Measurements from ENCODE around the gene MZB1. TPM values are rescaled to one million over a fixed set of nuclear protein-coding genes. Genes with fewer than 3 reads are reported as not detected.
A peak's percentile ranks its signal among the peaks of the same experiment; 100 is the strongest.

MZB1 gene
- total and polyA plus RNA-seq, 2 of the 13 experiments (the other 11 are each of a cell fraction or from before 2014, with no cell fraction given) = 0.31 to 0.40 TPM

DNA sequence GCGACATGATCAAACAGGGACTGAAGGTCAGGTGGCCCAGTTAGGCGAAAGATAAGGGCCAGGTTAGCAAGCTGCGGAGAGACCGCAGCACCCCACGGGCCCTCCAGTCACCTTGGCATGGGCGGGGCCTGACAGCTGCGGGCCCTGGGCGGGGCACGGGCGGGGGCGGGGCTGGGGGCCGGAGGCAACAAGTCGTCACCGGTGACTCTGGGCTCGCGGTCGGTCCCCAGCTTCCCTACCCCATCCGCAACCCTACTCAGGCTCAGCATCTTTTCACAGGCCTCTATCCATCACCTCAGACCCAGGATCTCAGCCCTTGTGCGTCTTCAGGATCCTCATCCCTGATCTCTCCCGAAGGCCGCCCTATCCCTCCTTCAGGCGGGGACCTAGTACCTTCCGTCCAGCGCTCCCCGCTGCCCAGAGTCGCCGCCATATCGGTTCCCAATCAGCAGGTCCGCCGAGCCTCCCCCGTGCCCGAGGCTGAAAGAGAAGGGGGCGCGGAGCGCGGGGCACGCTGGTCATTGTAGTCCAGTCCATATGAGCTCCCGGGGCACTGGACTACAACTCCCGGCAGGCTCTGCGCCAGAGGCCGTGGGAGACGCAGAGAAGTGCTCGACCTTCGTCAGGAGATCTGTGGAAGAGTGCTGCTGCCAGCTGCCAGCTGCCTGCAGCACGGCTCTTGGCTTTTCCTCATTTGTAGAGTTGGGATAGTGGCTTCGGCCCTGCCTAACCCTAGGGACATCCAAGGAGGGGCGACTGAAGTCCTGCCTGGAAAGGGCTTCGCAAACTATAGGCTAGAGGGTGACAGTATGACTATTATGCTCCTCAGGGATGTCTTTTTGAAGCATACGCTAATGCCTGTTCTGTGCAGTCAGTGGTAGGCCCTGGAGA lies 49.5 kb upstream of the MZB1 start, which contains the start of gene DNAJC18 (continued):
- TF ChIP-seq, protein P1, sequence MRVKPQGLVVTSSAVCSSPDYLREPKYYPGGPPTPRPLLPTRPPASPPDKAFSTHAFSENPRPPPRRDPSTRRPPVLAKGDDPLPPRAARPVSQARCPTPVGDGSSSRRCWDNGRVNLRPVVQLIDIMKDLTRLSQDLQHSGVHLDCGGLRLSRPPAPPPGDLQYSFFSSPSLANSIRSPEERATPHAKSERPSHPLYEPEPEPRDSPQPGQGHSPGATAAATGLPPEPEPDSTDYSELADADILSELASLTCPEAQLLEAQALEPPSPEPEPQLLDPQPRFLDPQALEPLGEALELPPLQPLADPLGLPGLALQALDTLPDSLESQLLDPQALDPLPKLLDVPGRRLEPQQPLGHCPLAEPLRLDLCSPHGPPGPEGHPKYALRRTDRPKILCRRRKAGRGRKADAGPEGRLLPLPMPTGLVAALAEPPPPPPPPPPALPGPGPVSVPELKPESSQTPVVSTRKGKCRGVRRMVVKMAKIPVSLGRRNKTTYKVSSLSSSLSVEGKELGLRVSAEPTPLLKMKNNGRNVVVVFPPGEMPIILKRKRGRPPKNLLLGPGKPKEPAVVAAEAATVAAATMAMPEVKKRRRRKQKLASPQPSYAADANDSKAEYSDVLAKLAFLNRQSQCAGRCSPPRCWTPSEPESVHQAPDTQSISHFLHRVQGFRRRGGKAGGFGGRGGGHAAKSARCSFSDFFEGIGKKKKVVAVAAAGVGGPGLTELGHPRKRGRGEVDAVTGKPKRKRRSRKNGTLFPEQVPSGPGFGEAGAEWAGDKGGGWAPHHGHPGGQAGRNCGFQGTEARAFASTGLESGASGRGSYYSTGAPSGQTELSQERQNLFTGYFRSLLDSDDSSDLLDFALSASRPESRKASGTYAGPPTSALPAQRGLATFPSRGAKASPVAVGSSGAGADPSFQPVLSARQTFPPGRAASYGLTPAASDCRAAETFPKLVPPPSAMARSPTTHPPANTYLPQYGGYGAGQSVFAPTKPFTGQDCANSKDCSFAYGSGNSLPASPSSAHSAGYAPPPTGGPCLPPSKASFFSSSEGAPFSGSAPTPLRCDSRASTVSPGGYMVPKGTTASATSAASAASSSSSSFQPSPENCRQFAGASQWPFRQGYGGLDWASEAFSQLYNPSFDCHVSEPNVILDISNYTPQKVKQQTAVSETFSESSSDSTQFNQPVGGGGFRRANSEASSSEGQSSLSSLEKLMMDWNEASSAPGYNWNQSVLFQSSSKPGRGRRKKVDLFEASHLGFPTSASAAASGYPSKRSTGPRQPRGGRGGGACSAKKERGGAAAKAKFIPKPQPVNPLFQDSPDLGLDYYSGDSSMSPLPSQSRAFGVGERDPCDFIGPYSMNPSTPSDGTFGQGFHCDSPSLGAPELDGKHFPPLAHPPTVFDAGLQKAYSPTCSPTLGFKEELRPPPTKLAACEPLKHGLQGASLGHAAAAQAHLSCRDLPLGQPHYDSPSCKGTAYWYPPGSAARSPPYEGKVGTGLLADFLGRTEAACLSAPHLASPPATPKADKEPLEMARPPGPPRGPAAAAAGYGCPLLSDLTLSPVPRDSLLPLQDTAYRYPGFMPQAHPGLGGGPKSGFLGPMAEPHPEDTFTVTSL (CRISPR knock-in tag; IDR thresholded peaks at IDR 0.05; ENCODE audit: borderline replicate concordance) = no peak
- TF ChIP-seq ZNF772 (CRISPR knock-in tag; IDR thresholded peaks at IDR 0.05) (no peak), ZNF138 (CRISPR knock-in tag; IDR thresholded peaks at IDR 0.05; ENCODE audit: low read depth) (peak; percentile 69; the same call in 1 of the 2 replicates), ZNF337 (CRISPR knock-in tag; IDR thresholded peaks at IDR 0.05; ENCODE audit: borderline replicate concordance, low read depth) (peak; percentile 69; the same call in 1 of the 2 replicates), ZNF17 (CRISPR knock-in tag; IDR thresholded peaks at IDR 0.05) (no peak), SMARCC2 (IDR thresholded peaks at IDR 0.05) (no peak)
- TF ChIP-seq, protein P2, sequence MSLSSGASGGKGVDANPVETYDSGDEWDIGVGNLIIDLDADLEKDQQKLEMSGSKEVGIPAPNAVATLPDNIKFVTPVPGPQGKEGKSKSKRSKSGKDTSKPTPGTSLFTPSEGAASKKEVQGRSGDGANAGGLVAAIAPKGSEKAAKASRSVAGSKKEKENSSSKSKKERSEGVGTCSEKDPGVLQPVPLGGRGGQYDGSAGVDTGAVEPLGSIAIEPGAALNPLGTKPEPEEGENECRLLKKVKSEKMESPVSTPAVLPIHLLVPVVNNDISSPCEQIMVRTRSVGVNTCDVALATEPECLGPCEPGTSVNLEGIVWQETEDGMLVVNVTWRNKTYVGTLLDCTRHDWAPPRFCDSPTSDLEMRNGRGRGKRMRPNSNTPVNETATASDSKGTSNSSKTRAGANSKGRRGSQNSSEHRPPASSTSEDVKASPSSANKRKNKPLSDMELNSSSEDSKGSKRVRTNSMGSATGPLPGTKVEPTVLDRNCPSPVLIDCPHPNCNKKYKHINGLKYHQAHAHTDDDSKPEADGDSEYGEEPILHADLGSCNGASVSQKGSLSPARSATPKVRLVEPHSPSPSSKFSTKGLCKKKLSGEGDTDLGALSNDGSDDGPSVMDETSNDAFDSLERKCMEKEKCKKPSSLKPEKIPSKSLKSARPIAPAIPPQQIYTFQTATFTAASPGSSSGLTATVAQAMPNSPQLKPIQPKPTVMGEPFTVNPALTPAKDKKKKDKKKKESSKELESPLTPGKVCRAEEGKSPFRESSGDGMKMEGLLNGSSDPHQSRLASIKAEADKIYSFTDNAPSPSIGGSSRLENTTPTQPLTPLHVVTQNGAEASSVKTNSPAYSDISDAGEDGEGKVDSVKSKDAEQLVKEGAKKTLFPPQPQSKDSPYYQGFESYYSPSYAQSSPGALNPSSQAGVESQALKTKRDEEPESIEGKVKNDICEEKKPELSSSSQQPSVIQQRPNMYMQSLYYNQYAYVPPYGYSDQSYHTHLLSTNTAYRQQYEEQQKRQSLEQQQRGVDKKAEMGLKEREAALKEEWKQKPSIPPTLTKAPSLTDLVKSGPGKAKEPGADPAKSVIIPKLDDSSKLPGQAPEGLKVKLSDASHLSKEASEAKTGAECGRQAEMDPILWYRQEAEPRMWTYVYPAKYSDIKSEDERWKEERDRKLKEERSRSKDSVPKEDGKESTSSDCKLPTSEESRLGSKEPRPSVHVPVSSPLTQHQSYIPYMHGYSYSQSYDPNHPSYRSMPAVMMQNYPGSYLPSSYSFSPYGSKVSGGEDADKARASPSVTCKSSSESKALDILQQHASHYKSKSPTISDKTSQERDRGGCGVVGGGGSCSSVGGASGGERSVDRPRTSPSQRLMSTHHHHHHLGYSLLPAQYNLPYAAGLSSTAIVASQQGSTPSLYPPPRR (CRISPR knock-in tag; IDR thresholded peaks at IDR 0.05; ENCODE audit: borderline replicate concordance) = no peak
- TF ChIP-seq, protein P3, sequence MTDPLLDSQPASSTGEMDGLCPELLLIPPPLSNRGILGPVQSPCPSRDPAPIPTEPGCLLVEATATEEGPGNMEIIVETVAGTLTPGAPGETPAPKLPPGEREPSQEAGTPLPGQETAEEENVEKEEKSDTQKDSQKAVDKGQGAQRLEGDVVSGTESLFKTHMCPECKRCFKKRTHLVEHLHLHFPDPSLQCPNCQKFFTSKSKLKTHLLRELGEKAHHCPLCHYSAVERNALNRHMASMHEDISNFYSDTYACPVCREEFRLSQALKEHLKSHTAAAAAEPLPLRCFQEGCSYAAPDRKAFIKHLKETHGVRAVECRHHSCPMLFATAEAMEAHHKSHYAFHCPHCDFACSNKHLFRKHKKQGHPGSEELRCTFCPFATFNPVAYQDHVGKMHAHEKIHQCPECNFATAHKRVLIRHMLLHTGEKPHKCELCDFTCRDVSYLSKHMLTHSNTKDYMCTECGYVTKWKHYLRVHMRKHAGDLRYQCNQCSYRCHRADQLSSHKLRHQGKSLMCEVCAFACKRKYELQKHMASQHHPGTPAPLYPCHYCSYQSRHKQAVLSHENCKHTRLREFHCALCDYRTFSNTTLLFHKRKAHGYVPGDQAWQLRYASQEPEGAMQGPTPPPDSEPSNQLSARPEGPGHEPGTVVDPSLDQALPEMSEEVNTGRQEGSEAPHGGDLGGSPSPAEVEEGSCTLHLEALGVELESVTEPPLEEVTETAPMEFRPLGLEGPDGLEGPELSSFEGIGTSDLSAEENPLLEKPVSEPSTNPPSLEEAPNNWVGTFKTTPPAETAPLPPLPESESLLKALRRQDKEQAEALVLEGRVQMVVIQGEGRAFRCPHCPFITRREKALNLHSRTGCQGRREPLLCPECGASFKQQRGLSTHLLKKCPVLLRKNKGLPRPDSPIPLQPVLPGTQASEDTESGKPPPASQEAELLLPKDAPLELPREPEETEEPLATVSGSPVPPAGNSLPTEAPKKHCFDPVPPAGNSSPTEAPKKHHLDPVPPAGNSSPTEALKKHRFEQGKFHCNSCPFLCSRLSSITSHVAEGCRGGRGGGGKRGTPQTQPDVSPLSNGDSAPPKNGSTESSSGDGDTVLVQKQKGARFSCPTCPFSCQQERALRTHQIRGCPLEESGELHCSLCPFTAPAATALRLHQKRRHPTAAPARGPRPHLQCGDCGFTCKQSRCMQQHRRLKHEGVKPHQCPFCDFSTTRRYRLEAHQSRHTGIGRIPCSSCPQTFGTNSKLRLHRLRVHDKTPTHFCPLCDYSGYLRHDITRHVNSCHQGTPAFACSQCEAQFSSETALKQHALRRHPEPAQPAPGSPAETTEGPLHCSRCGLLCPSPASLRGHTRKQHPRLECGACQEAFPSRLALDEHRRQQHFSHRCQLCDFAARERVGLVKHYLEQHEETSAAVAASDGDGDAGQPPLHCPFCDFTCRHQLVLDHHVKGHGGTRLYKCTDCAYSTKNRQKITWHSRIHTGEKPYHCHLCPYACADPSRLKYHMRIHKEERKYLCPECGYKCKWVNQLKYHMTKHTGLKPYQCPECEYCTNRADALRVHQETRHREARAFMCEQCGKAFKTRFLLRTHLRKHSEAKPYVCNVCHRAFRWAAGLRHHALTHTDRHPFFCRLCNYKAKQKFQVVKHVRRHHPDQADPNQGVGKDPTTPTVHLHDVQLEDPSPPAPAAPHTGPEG (CRISPR knock-in tag; IDR thresholded peaks at IDR 0.05) = no peak
- TF ChIP-seq, protein P4, sequence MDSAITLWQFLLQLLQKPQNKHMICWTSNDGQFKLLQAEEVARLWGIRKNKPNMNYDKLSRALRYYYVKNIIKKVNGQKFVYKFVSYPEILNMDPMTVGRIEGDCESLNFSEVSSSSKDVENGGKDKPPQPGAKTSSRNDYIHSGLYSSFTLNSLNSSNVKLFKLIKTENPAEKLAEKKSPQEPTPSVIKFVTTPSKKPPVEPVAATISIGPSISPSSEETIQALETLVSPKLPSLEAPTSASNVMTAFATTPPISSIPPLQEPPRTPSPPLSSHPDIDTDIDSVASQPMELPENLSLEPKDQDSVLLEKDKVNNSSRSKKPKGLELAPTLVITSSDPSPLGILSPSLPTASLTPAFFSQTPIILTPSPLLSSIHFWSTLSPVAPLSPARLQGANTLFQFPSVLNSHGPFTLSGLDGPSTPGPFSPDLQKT (CRISPR knock-in tag; IDR thresholded peaks at IDR 0.05; ENCODE audit: borderline replicate concordance) = no peak
